AG20443 (cell line): ENCODE results near the gene WSCD1.
A peak's percentile ranks its signal among the peaks of the same experiment; 100 is the strongest.

Experiments used
- DNase-seq: peaks from one replicate; pipeline ENCODE4 v3.0.0; 2012; ENCODE audit warnings: low spot score, mixed read lengths

WSCD1 gene

GRCh38 chr17:6069539-6070429, at the start of gene WSCD1:
TSS of gene WSCD1 (plus strand) at chr17:6070379. CDS start at chr17:6080659, 10,280 bp downstream.
- DNase-seq, result peak; percentile 69

- no peak for DNase-seq
These were observed 49.2 kb upstream of the WSCD1 start for GRCh38 chr17:6021011-6021400.

DNA sequence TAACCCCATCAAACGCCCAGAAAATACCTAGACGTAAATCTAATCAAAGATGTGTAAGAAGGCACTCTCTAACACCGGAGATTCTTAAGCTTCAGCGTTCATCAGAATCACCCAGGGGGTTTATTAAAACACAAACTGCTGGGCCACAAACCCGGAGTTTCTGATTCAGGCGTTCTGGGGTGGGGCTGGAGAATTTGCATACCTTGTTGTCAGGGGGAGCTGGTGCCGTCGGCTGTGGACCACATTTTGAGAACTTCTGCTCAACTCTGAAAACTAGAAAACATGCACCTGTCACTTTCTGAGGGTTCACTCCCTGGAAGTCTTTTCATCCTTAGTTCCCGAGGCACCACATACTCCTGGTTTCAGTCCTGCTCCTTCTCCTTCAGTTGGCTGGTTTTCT, 48.6 kb upstream of the WSCD1 start:
- DNase-seq, result no peak

GRCh38 chr17:6023036-6023831, 46.9 kb upstream of the WSCD1 start:
- DNase-seq, result no peak

DNA sequence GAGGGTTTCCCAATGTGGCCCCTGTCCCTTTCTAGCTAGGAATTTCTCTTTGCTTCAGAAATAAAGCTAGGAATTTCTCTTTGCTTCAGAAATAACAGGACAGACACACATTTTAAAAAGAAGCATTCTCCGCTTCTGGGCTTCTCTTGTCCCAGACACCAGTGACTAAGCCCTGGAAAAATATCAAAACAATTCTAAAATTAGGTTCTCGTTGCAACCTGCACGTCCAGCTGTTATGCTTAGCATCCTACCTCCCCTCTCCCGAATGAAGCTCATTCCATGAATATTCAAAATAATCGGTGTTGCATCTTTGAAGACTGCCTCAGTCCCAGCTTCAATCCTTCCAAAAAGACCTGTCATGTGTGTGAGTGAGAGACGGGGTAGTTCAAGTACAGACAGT, 45.6 kb upstream of the WSCD1 start:
- no peak for DNase-seq

DNA sequence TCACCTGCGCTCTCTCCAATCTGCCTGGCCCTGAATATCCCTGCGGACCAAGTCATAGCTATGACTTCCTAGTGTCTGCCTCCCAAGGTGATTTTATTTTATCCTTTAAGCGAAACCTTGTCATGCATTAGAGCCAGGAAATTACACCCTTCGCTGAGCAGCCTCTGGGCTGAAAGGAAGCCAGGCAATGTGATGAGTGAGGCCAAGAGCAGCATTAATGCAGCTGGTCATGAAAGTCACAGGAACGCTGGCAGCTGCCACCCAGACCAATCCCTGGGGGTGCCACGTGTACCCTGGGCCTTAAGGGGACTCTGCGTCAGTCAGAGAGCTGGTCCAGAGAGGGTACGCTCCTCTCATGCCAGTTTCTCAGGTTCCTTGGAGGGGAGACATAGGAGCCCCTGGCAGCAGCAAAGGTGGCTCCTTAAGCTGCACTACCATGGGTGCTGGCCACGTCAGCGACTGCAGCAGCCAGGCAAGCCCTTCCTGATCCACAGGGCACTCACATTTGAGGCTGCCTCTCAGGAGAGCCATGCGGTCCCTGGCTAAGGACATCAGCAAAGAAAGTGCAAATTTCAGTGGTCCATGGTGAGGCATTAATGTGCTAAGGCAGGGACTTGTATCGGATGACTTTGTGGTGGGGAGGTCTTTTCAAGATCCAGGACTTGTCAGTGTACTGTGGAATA, 42.7 kb upstream of the WSCD1 start:
- no peak for DNase-seq

DNA sequence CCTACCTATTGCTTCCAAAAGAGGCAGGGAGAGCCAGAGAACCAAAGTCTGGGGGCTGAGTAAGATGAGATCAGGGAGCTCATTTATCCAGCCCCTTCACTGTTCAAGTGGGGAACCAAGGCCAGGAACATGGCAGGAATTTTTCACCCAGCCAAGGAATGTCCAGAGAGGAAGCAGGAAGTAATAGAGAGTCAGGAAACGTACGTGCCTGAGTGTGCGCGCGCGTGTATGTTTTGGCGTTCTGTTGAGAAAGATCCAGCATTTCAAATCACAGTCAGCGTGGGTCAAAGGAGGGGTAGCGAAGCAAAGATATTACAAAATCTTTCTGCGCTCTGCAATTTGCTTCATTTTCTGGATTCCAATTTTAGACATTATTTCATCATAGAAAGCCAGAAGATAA, 41.9 kb upstream of the WSCD1 start:
- no peak for DNase-seq

DNA sequence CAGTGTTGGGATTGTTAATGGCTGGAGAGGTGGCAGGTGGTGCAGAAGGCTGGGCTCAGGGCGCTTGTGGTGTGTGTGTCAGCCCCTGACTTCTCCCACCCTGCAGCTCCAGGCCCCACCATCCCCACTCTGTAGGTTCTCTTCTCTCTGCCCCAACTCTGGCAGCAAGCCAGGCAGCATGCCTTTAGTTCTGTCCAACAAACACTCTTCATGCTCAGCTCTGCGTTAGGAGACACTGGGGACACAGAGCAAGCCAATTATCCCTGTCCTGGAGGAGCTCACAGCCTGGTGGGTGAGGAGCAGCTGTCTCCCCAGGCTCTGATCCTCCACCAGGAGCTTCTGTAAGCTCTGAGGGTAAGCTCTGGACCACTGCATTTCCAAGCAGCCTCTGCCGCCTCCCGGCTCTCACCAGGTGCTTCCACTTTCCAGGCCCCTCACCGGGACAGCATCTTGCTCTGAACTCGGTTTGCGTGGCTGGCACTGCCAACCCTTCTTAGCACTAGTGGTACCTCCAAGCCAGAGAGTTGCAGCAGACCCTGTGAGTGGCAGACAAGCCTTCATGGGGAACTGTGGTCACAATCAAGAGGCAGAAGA, 34.3 kb upstream of the WSCD1 start:
- DNase-seq, result no peak

DNA sequence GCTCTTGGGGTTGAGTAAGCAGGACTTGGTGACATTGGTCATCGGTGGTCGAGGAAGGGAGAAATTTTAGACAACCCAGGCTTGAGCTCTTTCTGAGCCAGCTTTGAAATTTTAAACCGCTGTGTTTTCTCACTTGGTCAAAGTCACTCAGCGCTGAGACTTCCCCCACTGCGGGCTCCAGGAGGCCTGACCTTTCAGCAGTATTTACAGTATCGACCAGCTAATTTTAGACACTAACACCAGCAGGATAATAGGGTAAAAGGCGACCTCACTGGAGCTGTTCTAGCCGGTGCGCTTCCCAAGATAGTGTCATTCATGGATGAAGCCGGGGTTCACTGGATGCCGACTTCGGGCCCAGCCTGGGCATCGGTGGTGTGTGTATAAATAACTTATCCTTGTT, 29.7 kb upstream of the WSCD1 start:
- no peak for DNase-seq

DNA sequence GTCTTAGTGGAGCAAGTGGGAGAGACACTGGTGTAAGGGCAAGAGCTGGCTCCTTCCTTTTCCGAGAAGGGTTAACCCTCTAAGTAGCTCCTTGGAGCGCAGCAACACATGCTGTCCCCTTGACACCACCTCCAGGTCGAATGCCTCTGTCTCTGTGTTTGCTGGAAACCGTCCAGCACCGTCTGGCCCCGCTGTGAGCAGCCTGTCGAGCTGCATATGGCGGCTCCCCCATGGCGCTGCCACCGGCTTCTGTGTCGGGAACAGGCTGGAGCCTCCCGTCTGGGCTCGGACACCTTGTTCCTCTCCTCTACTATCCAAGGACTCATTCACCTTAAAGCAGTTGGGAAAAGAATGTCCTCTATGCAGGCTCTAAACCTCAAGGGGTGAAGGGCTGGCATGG, 28.9 kb upstream of the WSCD1 start:
- DNase-seq, result no peak

GRCh38 chr17:6043405-6043804, 26.8 kb upstream of the WSCD1 start:
- DNase-seq, result no peak

- no peak for DNase-seq
These were observed 25.9 kb upstream of the WSCD1 start for GRCh38 chr17:6044261-6044660.

GRCh38 chr17:6045621-6046357, 24.4 kb upstream of the WSCD1 start:
- no peak for DNase-seq

DNA sequence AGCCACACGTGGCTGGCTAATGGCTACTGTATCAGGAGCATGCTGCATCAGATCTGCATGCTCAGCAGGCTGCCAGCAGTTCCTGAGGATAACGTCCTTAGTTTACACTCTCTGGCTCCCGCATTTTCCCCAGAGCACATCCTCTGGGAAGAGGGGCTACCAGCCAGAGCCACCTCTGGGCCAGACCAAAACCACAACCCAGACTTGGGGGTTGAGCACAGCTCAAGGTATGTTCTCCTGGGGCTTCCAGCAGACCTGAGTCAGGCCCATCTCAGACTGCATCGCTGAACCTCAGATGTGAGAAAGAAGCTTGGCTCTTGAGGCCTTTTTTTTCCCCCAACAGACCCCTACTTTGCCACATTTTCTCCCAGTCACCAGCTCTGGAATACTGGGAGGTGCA, 23.7 kb upstream of the WSCD1 start:
- no peak for DNase-seq

GRCh38 chr17:6046931-6047330, 23.2 kb upstream of the WSCD1 start:
- DNase-seq, result no peak

- no peak for DNase-seq
These were observed 22.2 kb upstream of the WSCD1 start for GRCh38 chr17:6047966-6048365.

GRCh38 chr17:6048486-6048885, 21.7 kb upstream of the WSCD1 start:
- no peak for DNase-seq

DNA sequence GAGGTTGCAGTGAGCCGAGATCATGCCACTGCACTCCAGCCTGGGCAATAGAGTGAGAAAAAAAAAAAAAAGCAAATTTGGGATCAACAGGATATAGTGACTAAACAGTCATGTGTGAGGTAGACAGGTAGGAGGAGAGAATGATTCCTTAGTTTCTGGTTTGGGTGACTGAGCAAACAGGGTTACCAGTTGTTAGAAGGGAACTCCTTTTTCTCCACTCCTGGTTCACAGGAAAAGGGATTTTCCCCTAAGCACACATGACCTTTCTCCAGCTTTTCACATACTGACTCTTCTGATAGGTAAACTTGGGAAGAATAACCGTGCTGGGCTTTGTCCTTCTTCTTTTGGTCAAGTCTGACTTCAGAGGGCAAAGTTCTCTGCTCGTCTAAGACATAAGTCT, 17.3 kb upstream of the WSCD1 start:
- no peak for DNase-seq

- no peak for DNase-seq
These were observed 15.8 kb upstream of the WSCD1 start for GRCh38 chr17:6054372-6054771.

DNA sequence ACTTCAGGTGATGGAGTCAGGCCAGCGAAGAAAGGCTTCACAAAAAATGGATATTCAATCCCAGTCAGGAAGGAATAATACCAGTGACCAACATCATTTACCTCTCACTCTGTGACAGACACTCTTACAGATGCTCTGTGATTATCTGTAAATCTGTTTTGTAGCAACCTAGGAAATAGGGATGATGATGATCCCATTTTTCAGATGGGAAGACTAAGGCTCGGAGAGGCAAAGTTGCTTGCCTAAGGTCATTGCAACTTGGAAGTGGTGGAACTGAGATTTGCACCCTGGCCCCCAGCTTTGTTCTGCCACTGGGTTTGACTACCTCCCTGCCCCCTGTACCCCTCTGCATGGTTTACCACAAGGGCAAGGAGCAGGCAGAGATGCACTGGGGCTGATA, 14.1 kb upstream of the WSCD1 start:
- no peak for DNase-seq

- DNase-seq, result no peak
These were observed 12.6 kb upstream of the WSCD1 start for GRCh38 chr17:6057562-6057961.

DNA sequence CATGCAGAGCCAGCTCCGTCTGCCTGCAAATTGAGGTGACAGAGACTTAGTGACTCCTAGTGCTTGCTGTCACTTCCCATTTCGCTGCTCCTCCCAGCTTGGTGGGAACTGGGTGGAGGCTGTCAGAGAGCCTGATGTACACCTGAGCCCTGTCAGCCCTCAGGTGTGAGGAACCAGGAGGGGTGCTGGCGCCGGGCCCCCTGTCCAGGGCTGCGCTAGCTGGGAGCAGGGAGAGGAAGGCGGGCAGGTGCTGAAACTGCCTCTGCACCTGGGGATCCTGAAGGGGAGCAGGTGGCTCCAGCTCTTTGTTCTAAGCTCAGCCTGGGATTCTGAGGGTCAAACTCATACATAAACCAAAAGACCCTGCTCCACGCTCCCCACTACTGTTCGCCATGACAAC, 10.8 kb upstream of the WSCD1 start:
- no peak for DNase-seq
